HepG2 (cell line): ENCODE results near the gene ACSL6. TPM values are rescaled to one million over a fixed set of nuclear protein-coding genes. Genes with fewer than 3 reads are reported as not detected.

Experiments used
- MIER2 ChIP-seq: IDR thresholded peaks from 2 replicates; pipeline ENCODE4 v1.6.1; 2016; ENCODE audit warnings: missing biosample characterization, missing genetic modification reagents
- POGK ChIP-seq: sonication (generic); formaldehyde crosslinking; conservative IDR thresholded peaks from 2 replicates; pipeline ENCODE4 v1.8.0; 2022; ENCODE audit warnings: mild to moderate bottlenecking, moderate library complexity, missing genetic modification reagents
- THRA ChIP-seq: sonication (generic); formaldehyde crosslinking; IDR thresholded peaks from 2 replicates; pipeline ENCODE4 v1.4.0; 2020; ENCODE audit warnings: missing genetic modification reagents, borderline replicate concordance
- ZNF496 ChIP-seq: sonication (generic); formaldehyde crosslinking; IDR thresholded peaks from 2 replicates; pipeline ENCODE4 v1.8.1; 2023; ENCODE audit warnings: mild to moderate bottlenecking, moderate library complexity, missing genetic modification reagents; ENCODE audit not compliant: insufficient replicate concordance
- polyA plus RNA-seq, 8 experiments: library from polyadenylated mRNA; depleted of rRNA in 3 of 8; stranded (reverse) in 7 of 8; unstranded in 1 of 8; fragments of >200 nt; fragmentation: Illumina TruSeq in 4 of 8; extraction: Trizol in 4 of 8; gene quantifications; 2 replicates each; pipeline versions ENCODE4 v1.2.1 to v1.2.3, GENCODE V29; 2011 to 2016; ENCODE audit warnings: low read depth in 4 of 8, missing spikeins in 1 of 8, mixed read lengths in 1 of 8; ENCODE audit not compliant: insufficient read depth in 1 of 8
- total RNA-seq, 5 experiments: library from RNA; depleted of rRNA; stranded (reverse); fragments of >200 nt; fragmentation: Illumina TruSeq; extraction: Trizol; gene quantifications; 2 replicates each; pipeline ENCODE4 v1.2.3, GENCODE V29; 2016; ENCODE audit warnings: low read depth in 1 of 5
- TF ChIP-seq, protein P1 (sequence below): sonication (generic); formaldehyde crosslinking; IDR thresholded peaks from 2 replicates; pipeline ENCODE4 v1.4.0; 2020; ENCODE audit warnings: low read depth, mild to moderate bottlenecking, missing genetic modification reagents

The ACSL6 gene
- total and polyA plus RNA-seq, 2 of the 13 experiments (the other 11 are each of a cell fraction or from before 2014, with no cell fraction given), result 3.7 to 3.8 TPM

DNA sequence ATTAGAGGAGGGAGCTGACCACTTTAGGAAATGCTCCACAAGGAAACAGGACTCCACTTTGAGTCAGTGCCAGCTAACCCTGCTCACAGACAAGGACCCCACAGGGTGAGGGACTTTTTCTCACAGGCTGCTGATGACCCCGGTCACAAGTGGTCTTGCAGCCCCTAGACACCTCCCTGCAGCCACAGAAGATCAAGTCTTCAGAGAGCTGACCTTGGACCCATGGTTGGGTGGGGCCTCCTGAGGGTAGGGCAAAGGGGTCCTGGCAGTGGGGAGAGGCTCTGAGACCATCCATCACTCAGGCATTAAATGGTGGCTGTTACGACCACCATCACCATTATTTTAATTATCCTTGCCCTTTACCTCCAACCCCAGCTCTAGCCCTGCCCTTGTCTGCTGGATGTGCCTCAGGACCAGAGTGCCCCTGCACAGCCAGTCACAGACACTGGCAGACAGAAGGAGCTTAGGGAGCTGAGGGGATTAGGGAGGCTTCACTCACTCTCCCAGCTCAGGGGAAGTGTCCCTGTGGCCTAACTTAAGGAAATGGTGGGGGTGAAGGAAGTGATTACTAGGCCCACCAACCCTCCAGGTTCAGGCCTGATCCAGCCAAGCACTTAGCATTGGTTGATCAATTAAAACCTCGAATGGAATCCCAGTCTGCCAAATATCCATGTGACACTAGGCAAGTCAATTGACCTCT is 1.6 kb downstream of the ACSL6 start (continued):
- TF ChIP-seq ZNF496 (CRISPR knock-in tag) (no peak), THRA (CRISPR knock-in tag) (no peak), MIER2 (CRISPR knock-in tag) (no peak), POGK (CRISPR knock-in tag) (no peak)
- TF ChIP-seq, protein P1, sequence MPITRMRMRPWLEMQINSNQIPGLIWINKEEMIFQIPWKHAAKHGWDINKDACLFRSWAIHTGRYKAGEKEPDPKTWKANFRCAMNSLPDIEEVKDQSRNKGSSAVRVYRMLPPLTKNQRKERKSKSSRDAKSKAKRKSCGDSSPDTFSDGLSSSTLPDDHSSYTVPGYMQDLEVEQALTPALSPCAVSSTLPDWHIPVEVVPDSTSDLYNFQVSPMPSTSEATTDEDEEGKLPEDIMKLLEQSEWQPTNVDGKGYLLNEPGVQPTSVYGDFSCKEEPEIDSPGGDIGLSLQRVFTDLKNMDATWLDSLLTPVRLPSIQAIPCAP (CRISPR knock-in tag), result no peak
